HG02884 (cell line): ENCODE results near the gene RAPGEF5.

Experiments
- ATAC-seq: cut with Tn5 transposase; IDR thresholded peaks from one replicate; pipeline ENCODE4 v1.9.1; 2021; ENCODE audit warnings: mild to moderate bottlenecking, moderate library complexity; ENCODE audit not compliant: unreplicated experiment

The RAPGEF5 gene

GRCh38 chr7:22229148-22229547 lies 127.8 kb downstream of the RAPGEF5 start:
- no peak for ATAC-seq

- no peak for ATAC-seq
Observed at GRCh38 chr7:22223807-22224206, 133.1 kb downstream of the RAPGEF5 start.

- no peak for ATAC-seq
Observed at GRCh38 chr7:22220941-22221340, 136.0 kb downstream of the RAPGEF5 start.

- no peak for ATAC-seq
Observed at GRCh38 chr7:22219739-22220493, 137.0 kb downstream of the RAPGEF5 start.

GRCh38 chr7:22219036-22219435 lies 137.9 kb downstream of the RAPGEF5 start:
- ATAC-seq: no peak

- ATAC-seq: no peak
Observed at GRCh38 chr7:22216832-22217475, 140.0 kb downstream of the RAPGEF5 start.

GRCh38 chr7:22216309-22216708 lies 140.6 kb downstream of the RAPGEF5 start:
- no peak for ATAC-seq

- ATAC-seq: no peak
Observed at GRCh38 chr7:22214000-22214399, 143.0 kb downstream of the RAPGEF5 start.

GRCh38 chr7:22213081-22213480 lies 143.9 kb downstream of the RAPGEF5 start:
- ATAC-seq: no peak

- no peak for ATAC-seq
Observed at GRCh38 chr7:22210967-22211366, 146.0 kb downstream of the RAPGEF5 start.

- no peak for ATAC-seq
Observed at GRCh38 chr7:22210355-22210754, 146.6 kb downstream of the RAPGEF5 start.

- ATAC-seq: no peak
Observed at GRCh38 chr7:22208799-22209198, 148.2 kb downstream of the RAPGEF5 start.

GRCh38 chr7:22207724-22208225 lies 149.2 kb downstream of the RAPGEF5 start:
- no peak for ATAC-seq

GRCh38 chr7:22205631-22206030 lies 151.3 kb downstream of the RAPGEF5 start:
- ATAC-seq: no peak

GRCh38 chr7:22204312-22204711 lies 152.6 kb downstream of the RAPGEF5 start:
- no peak for ATAC-seq

- ATAC-seq: no peak
Observed at GRCh38 chr7:22202141-22202540, 154.8 kb downstream of the RAPGEF5 start.

GRCh38 chr7:22201186-22201880 lies 155.6 kb downstream of the RAPGEF5 start:
- no peak for ATAC-seq

- no peak for ATAC-seq
Observed at GRCh38 chr7:22200777-22201176, 156.2 kb downstream of the RAPGEF5 start.

GRCh38 chr7:22200238-22200637 lies 156.7 kb downstream of the RAPGEF5 start:
- ATAC-seq: no peak

- ATAC-seq: no peak
Observed at GRCh38 chr7:22197376-22197775, 159.6 kb downstream of the RAPGEF5 start.

GRCh38 chr7:22196429-22196828 lies 160.5 kb downstream of the RAPGEF5 start:
- ATAC-seq: no peak
